Activated naive CD4-positive, alpha-beta T cell treated with anti-CD3 and anti-CD28 coated beads, Interleukin-2, amount 50 U/mL, for 24 hours (primary cell): ENCODE results near the gene IL32.
"Not testable (repeated sequence)": the region's sequence is repeated elsewhere in the genome, so short reads cannot be mapped to it uniquely, and the experiment has no call there.

Source experiments
- H3K27ac Mint-ChIP-seq: one replicate; pipeline ENCODE4 v1.8.0; 2021; ENCODE audit warnings: mild to moderate bottlenecking, mixed read lengths
- H3K27me3 Mint-ChIP-seq: one replicate; pipeline ENCODE4 v1.8.0; 2021; ENCODE audit warnings: mixed read lengths
- H3K36me3 Mint-ChIP-seq: one replicate; pipeline ENCODE4 v1.8.0; 2021; ENCODE audit warnings: mixed read lengths
- H3K4me1 Mint-ChIP-seq: one replicate; pipeline ENCODE4 v1.8.0; 2021; ENCODE audit warnings: mixed read lengths
- H3K4me3 Mint-ChIP-seq: one replicate; pipeline ENCODE4 v1.8.0; 2021; ENCODE audit warnings: mild to moderate bottlenecking, mixed read lengths
- H3K9me3 Mint-ChIP-seq: one replicate; pipeline ENCODE4 v1.8.0; 2021; ENCODE audit warnings: mixed read lengths

The IL32 gene

DNA sequence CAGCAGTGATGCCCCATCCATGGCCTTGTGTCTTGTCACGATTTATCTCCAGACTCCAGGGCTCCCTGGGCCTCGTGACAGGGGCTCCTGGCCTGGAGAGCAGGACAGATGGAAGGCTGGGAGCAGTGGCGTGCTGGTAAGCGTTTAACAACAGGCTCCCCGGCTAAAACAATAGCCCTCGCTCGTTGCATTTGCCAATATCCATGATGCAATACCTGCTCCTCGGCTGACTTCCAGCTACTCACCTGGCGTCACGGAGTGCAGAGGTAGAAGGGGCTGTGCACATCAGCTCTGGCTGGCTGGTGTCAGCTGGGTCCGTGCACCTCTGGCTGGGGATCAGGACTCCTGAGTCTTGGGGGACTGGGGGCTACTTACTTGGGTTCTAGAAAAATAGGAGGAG lies 27.2 kb upstream of the IL32 start:
- H3K36me3 Mint-ChIP-seq: peaks cover 2% of the 10 kb centered on the region
- peak overlapping the region; percentile 30 for H3K27ac Mint-ChIP-seq
- H3K9me3 Mint-ChIP-seq: no peaks in the 10 kb centered on the region
- H3K27me3 Mint-ChIP-seq: peaks cover 46% of the 10 kb centered on the region
- H3K4me3 Mint-ChIP-seq: no peak overlapping the region
- peaks cover 8% of the 10 kb centered on the region for H3K4me1 Mint-ChIP-seq

DNA sequence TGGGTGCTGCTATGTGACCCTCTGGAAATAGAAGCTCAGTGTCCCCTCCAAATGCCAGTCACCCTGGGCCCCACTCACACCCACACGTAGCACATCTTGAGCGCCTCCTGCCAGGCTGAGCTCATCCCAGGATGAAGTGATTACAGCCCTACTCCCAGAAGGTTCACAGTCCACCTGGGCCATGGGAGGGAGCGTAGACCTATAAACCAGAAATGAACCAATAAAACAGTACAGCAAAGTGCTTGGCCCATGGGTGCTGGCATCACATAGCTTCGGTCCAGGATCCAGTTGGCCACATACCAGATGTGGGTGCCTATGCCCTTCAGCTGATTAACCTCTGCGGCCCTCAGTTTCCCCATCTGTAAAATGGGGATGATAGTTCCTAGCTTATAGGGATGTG lies 26.5 kb upstream of the IL32 start:
- Mint-ChIP-seq H3K27me3 (peaks cover 47% of the 10 kb centered on the region), H3K4me1 (peaks cover 8% of the 10 kb centered on the region), H3K4me3 (no peak overlapping the region), H3K36me3 (peaks cover 2% of the 10 kb centered on the region), H3K27ac (no peak overlapping the region), H3K9me3 (no peaks in the 10 kb centered on the region)

GRCh38 chr16:3042376-3042775 lies 23.1 kb upstream of the IL32 start:
- Mint-ChIP-seq H3K9me3 (no peaks in the 10 kb centered on the region), H3K27me3 (peaks cover 40% of the 10 kb centered on the region), H3K27ac (no peak overlapping the region), H3K4me3 (no peak overlapping the region), H3K36me3 (no peaks in the 10 kb centered on the region), H3K4me1 (peaks cover 11% of the 10 kb centered on the region)

DNA sequence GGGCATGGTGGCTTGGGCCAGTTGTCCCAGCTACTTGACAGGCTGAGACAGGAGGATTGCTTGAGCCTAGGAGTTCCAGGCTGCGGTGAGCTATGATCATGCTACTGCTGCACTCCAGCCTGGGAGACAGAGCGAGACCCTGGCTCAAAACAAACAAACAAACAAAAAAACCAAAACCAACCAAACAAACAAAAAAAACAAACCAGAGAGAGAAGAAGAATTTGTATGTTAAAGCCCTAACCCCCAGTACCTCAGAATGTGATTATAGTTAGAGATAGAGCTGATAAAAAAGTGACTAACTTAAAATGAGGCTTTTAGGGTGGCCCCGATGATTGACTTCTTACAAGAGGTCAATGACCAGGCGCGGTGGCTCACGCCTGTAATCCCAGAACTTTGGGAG lies 20.7 kb upstream of the IL32 start:
- Mint-ChIP-seq H3K4me1 (peaks cover 11% of the 10 kb centered on the region), H3K27ac (peak overlapping the region; percentile 77), H3K9me3 (no peaks in the 10 kb centered on the region), H3K36me3 (no peaks in the 10 kb centered on the region), H3K27me3 (peaks cover 24% of the 10 kb centered on the region), H3K4me3 (peak overlapping the region; percentile 79)

GRCh38 chr16:3045758-3046640 lies 19.4 kb upstream of the IL32 start, which contains the start of gene MMP25:
TSS of gene MMP25 (plus strand) at chr16:3046561. CDS start at chr16:3046918, 357 bp downstream.
- no peaks in the 10 kb centered on the region for H3K36me3 Mint-ChIP-seq
- no peaks in the 10 kb centered on the region for H3K9me3 Mint-ChIP-seq
- H3K4me3 Mint-ChIP-seq: peak within 1 kb of the TSS; percentile 79
- peaks cover 11% of the 10 kb centered on the region for H3K4me1 Mint-ChIP-seq
- H3K27ac Mint-ChIP-seq: no peak within 1 kb of the TSS
- H3K27me3 Mint-ChIP-seq: peaks cover 22% of the 10 kb centered on the region

DNA sequence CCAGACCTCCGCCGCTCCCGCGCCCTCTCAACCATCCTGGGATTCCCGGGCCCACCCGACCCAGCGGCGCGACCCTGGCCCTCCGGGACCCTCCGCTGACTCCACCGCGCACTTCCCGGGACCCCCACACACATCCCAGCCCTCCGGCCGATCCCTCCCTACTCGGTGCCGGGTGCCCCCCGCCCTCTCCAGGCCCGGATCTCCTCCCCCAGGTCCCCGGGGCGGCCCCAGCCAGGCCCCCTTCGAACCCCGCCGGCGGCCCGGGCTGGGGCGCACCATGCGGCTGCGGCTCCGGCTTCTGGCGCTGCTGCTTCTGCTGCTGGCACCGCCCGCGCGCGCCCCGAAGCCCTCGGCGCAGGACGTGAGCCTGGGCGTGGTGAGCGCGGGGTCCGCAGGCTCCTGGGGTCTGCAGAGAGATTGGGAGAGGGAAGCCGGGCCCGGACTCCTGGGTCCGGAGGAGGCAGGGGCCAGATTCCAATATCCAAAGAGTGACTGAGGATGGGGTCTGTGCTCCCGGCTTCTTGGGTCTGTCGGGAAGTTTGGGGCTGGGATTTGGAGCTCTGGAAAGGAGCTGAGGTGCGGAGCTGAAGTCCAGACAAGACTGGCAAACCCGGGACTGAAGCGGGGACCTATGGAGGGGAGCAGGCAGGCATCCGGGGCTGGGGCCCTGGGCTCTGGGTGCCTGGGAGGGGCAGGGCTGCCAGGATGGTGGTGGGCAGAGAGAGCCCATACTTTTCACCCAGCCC lies 18.6 kb upstream of the IL32 start:
- H3K9me3 Mint-ChIP-seq: no peaks in the 10 kb centered on the region
- peak overlapping the region; percentile 54 for H3K4me3 Mint-ChIP-seq
- peaks cover 11% of the 10 kb centered on the region for H3K4me1 Mint-ChIP-seq
- no peaks in the 10 kb centered on the region for H3K36me3 Mint-ChIP-seq
- no peak overlapping the region for H3K27ac Mint-ChIP-seq
- peaks cover 19% of the 10 kb centered on the region for H3K27me3 Mint-ChIP-seq

- Mint-ChIP-seq H3K27ac (no peak overlapping the region), H3K9me3 (no peaks in the 10 kb centered on the region), H3K4me3 (no peak overlapping the region), H3K27me3 (peaks cover 19% of the 10 kb centered on the region), H3K36me3 (no peaks in the 10 kb centered on the region), H3K4me1 (peaks cover 11% of the 10 kb centered on the region)
These were observed 18.1 kb upstream of the IL32 start for GRCh38 chr16:3047387-3047720.

- no peaks in the 10 kb centered on the region for H3K36me3 Mint-ChIP-seq
- H3K27ac Mint-ChIP-seq: no peak overlapping the region
- H3K4me3 Mint-ChIP-seq: no peak overlapping the region
- no peaks in the 10 kb centered on the region for H3K9me3 Mint-ChIP-seq
- peaks cover 6% of the 10 kb centered on the region for H3K27me3 Mint-ChIP-seq
- peaks cover 18% of the 10 kb centered on the region for H3K4me1 Mint-ChIP-seq
These were observed 15.4 kb upstream of the IL32 start for GRCh38 chr16:3049921-3050481.

GRCh38 chr16:3050487-3050886 lies 15.0 kb upstream of the IL32 start:
- Mint-ChIP-seq H3K27ac (no peak overlapping the region), H3K4me3 (no peak overlapping the region), H3K36me3 (no peaks in the 10 kb centered on the region), H3K9me3 (no peaks in the 10 kb centered on the region), H3K4me1 (peaks cover 17% of the 10 kb centered on the region), H3K27me3 (peaks cover 1% of the 10 kb centered on the region)

DNA sequence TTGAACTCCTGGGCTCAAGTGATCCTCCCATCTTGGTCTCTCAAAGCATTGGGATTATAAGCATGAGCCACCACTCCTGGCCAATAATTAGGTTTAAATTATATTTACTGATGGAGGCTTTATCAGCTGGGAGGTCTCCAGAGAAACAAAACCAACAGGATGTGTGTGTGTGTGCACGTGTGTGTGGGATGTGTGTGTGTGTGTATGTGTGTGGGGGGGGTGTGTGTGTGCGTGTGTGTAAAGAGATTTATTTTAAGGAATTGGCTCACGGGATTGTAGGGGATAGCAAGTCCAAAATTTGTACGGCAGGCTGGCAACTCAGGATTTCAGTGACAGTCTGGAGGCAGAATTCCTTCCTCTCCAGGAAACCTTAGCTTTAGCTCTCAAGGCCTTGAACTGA lies 14.4 kb upstream of the IL32 start:
- Mint-ChIP-seq H3K4me1 (peaks cover 17% of the 10 kb centered on the region), H3K36me3 (no peaks in the 10 kb centered on the region), H3K4me3 (no peak overlapping the region), H3K27ac (no peak overlapping the region), H3K9me3 (no peaks in the 10 kb centered on the region), H3K27me3 (peaks cover 1% of the 10 kb centered on the region)

DNA sequence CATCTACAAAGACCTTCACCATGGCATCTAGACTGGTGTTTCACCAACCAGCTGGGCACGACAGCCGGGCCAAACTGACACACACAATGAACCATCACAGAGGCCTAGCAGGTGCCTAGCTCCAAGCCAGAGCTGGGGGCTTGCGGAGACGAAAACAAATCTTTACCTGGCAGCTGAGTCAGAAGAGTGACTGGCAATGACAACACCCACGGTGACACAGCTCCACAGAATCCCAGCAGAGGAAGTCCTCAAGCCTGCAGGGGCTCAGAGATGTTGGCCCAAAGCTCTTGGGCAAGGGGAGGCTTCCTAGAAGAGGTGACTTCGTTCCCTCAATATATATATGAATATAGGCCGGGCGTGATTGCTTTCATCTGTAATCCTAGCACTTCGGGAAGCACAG lies 13.9 kb upstream of the IL32 start:
- Mint-ChIP-seq H3K36me3 (no peaks in the 10 kb centered on the region), H3K27ac (no peak overlapping the region), H3K27me3 (peaks cover 1% of the 10 kb centered on the region), H3K4me1 (peaks cover 18% of the 10 kb centered on the region), H3K4me3 (no peak overlapping the region), H3K9me3 (no peaks in the 10 kb centered on the region)

DNA sequence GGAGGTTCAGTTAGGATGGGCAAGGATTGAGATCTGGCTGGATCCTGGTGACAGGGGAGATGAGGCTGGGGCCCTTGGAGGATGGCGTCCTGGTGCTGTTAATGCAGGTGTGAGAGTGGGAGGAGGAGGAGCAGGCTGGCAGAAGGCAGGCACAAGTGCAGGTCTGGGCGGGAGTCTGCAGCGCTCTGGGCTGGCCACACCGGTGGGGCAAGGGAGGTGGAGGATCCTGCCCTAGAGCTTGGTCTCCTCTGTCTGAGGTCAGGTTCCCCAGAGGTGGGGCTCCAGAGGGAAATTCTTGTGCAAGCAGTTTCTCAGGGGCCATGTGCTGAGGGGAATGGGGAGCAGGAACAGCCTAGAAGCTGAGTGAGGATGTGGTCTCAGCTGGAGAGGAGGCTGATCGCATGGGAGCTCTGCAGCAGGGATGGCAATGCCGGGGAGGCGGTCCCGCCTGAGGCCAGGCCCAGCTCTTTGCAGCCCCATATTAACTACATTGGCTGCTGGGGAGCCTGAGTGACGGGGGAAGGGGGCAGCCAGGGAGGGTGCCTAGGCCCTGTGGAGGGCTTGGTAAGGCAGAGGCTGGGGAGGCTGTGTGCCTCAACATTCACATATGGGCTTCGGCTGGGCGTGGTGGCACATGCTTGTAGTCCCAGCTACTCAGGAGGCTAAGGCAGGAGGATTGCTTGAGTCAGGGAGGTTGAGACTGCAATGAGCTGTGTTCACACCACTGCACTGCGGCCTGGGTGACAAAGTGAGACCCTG lies 12.7 kb upstream of the IL32 start:
- not testable (repeated sequence) for H3K36me3 Mint-ChIP-seq, H3K27ac Mint-ChIP-seq, H3K4me3 Mint-ChIP-seq, H3K27me3 Mint-ChIP-seq, H3K9me3 Mint-ChIP-seq
- peaks cover 29% of the 10 kb centered on the region for H3K4me1 Mint-ChIP-seq

GRCh38 chr16:3053330-3053710 lies 12.1 kb upstream of the IL32 start:
- H3K36me3 Mint-ChIP-seq, H3K9me3 Mint-ChIP-seq, H3K4me3 Mint-ChIP-seq, H3K27ac Mint-ChIP-seq, H3K27me3 Mint-ChIP-seq: not testable (repeated sequence)
- H3K4me1 Mint-ChIP-seq: peaks cover 29% of the 10 kb centered on the region

GRCh38 chr16:3054965-3055733 lies 10.3 kb upstream of the IL32 start:
- no peak overlapping the region for H3K27ac Mint-ChIP-seq
- H3K27me3 Mint-ChIP-seq: no peaks in the 10 kb centered on the region
- H3K4me3 Mint-ChIP-seq: no peak overlapping the region
- H3K9me3 Mint-ChIP-seq: no peaks in the 10 kb centered on the region
- no peaks in the 10 kb centered on the region for H3K36me3 Mint-ChIP-seq
- H3K4me1 Mint-ChIP-seq: peaks cover 36% of the 10 kb centered on the region

DNA sequence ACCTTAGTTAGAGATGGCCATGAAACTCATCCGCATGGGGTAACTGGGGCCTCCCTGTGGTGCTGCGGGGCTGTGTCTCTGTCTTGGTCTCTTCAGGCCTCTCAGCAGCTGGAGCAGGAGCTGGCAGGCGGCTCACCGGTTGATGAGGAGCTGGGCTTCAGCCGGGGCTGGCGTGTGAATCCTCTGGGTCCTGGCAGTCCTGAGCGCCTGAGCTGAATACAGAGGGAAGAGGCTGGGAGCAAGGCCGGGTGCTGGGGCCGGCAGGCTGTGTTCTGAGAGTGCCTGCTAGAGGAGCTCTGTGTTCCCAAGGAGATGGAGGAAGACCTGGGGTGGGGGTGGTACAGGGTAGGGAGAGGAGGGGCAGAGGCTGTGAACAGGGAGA lies 9.7 kb upstream of the IL32 start:
- H3K27me3 Mint-ChIP-seq, H3K9me3 Mint-ChIP-seq, H3K36me3 Mint-ChIP-seq, H3K27ac Mint-ChIP-seq, H3K4me3 Mint-ChIP-seq: not testable (repeated sequence)
- peaks cover 42% of the 10 kb centered on the region for H3K4me1 Mint-ChIP-seq
